GM23338 (cell line): Measurements from ENCODE around the gene TSR3. TPM values are rescaled to one million over a fixed set of nuclear protein-coding genes. Genes with fewer than 3 reads are reported as not detected.

ENCODE experiments used
- ATAC-seq: fragments of 200-7000 bp; cut with Tn5 transposase; 3 replicates; pipeline ENCODE4 v1.9.1; 2020
- DNase-seq: peaks from one replicate; pipeline ENCODE4 v3.0.0-alpha.2; 2015; ENCODE audit warnings: low spot score
- H2AFZ ChIP-seq: fragments of 200-600 bp; sonication (generic); 2 replicates; pipeline ENCODE4 v1.8.0; 2016; ENCODE audit warnings: antibody characterized with exemption, mild to moderate bottlenecking, moderate library complexity
- H3F3A ChIP-seq: fragments of 200-600 bp; sonication (generic); replicated peaks from 2 replicates; pipeline ENCODE4 v1.8.0; 2017; ENCODE audit warnings: antibody characterized with exemption, mixed run types, low read depth
- H3K27ac ChIP-seq: fragments of 200-600 bp; sonication (generic); 2 replicates; pipeline ENCODE4 v1.6.1; 2016; ENCODE audit warnings: low read depth
- H3K27me3 ChIP-seq: fragments of 200-600 bp; sonication (generic); 2 replicates; pipeline ENCODE4 v1.8.0; 2016; ENCODE audit warnings: mild to moderate bottlenecking, mixed run types, moderate library complexity; ENCODE audit not compliant: insufficient read depth
- H3K36me3 ChIP-seq: fragments of 200-600 bp; sonication (generic); 2 replicates; pipeline ENCODE4 v1.8.0; 2016; ENCODE audit warnings: mild to moderate bottlenecking; ENCODE audit not compliant: insufficient read depth
- H3K4me1 ChIP-seq: fragments of 200-600 bp; sonication (generic); 2 replicates; pipeline ENCODE4 v1.8.0; 2016; ENCODE audit warnings: mild to moderate bottlenecking, moderate library complexity; ENCODE audit not compliant: insufficient read depth
- H3K4me2 ChIP-seq: fragments of 200-600 bp; sonication (generic); 2 replicates; pipeline ENCODE4 v1.7.1; 2017; ENCODE audit warnings: mixed run types
- H3K4me3 ChIP-seq: fragments of 200-600 bp; sonication (generic); 2 replicates; pipeline ENCODE4 v1.6.1; 2016; ENCODE audit warnings: mixed run types
- H3K79me2 ChIP-seq: fragments of 200-600 bp; sonication (generic); replicated peaks from 2 replicates; pipeline ENCODE4 v1.8.0; 2017; ENCODE audit warnings: mild to moderate bottlenecking; ENCODE audit not compliant: insufficient read depth
- H3K9me2 ChIP-seq: fragments of 200-600 bp; sonication (generic); 2 replicates; pipeline ENCODE4 v1.8.0; 2017; ENCODE audit not compliant: insufficient read depth
- H4K20me1 ChIP-seq: fragments of 200-600 bp; sonication (generic); replicated peaks from 2 replicates; pipeline ENCODE4 v1.8.0; 2017; ENCODE audit warnings: mild to moderate bottlenecking; ENCODE audit not compliant: insufficient read depth
- H3K27ac Mint-ChIP-seq: 2 replicates; pipeline ENCODE4 v1.8.0; 2020; ENCODE audit warnings: inconsistent platforms, mild to moderate bottlenecking, moderate library complexity, mixed read lengths
- H3K27me3 Mint-ChIP-seq: 3 replicates; pipeline ENCODE4 v1.8.0; 2022; ENCODE audit warnings: low read depth, mild to moderate bottlenecking, moderate library complexity, mixed read lengths, inconsistent platforms; ENCODE audit not compliant: insufficient read depth, poor library complexity
- H3K36me3 Mint-ChIP-seq: 3 replicates; pipeline ENCODE4 v1.8.0; 2021; ENCODE audit warnings: low read depth, mild to moderate bottlenecking, inconsistent platforms, moderate library complexity, mixed read lengths
- H3K4me1 Mint-ChIP-seq: 3 replicates; pipeline ENCODE4 v1.8.0; 2020; ENCODE audit warnings: mild to moderate bottlenecking, inconsistent platforms, mixed read lengths
- H3K4me3 Mint-ChIP-seq: 3 replicates; pipeline ENCODE4 v1.8.0; 2021; ENCODE audit warnings: moderate library complexity, mild to moderate bottlenecking, inconsistent platforms, mixed read lengths
- H3K9me3 Mint-ChIP-seq: 3 replicates; pipeline ENCODE4 v1.8.0; 2020; ENCODE audit warnings: moderate library complexity, mild to moderate bottlenecking, inconsistent platforms, mixed read lengths
- ETS1 ChIP-seq: IDR thresholded peaks from 2 replicates; pipeline ENCODE4 v1.6.1; 2016; ENCODE audit warnings: antibody characterized with exemption
- EZH2 ChIP-seq: fragments of 200-600 bp; sonication (generic); IDR thresholded peaks from one replicate; pipeline ENCODE4 v1.8.0; 2017; ENCODE audit warnings: antibody characterized with exemption, mild to moderate bottlenecking, low read depth; ENCODE audit not compliant: unreplicated experiment
- EZH2phosphoT487 ChIP-seq: fragments of 200-600 bp; sonication (generic); IDR thresholded peaks from one replicate; pipeline ENCODE4 v1.8.1; 2018; ENCODE audit warnings: antibody characterized with exemption; ENCODE audit not compliant: unreplicated experiment
- JUNB ChIP-seq: IDR thresholded peaks from one replicate; pipeline ENCODE4 v1.6.1; 2016; ENCODE audit warnings: antibody characterized with exemption; ENCODE audit not compliant: unreplicated experiment
- STAT1 ChIP-seq: IDR thresholded peaks from one replicate; pipeline ENCODE4 v1.6.1; 2016; ENCODE audit warnings: antibody characterized with exemption; ENCODE audit not compliant: unreplicated experiment
- ZNF462 ChIP-seq: fragments of 250-450 bp; sonication (Bioruptor Pico); IDR thresholded peaks from 2 replicates; pipeline ENCODE4 v1.5.0; 2020; ENCODE audit warnings: mild to moderate bottlenecking, moderate library complexity
- polyA plus RNA-seq: library from polyadenylated mRNA; unstranded; fragments of >200 nt; fragmentation: Nextera tagmentation; extraction: Ambion mirVana; gene quantifications from 2 replicates; pipeline ENCODE4 v1.2.1, GENCODE V29; 2016
- total RNA-seq: library from RNA; depleted of rRNA; stranded (reverse); fragments of >200 nt; shearing (Covaris generic); gene quantifications from 2 replicates; pipeline ENCODE4 v1.2.3, GENCODE V29; 2014

TSR3 gene
- total and polyA plus RNA-seq, 2 experiments from 2014 or later, result 58.5 to 97.3 TPM

DNA sequence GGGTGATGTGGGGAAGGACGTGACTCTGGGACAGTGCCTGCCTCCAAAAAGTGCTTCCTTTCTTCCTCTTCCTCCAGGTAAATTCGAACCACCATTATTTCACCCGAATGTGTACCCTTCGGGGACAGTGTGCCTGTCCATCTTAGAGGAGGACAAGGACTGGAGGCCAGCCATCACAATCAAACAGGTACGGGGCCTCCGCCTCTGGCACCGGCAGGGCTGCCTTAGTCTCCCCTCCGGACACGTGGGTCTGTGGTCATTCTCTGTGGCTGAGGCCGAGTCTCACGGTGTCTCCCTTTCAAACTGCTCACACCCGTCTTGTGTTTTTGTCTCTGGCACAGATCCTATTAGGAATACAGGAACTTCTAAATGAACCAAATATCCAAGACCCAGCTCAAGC, 31.6 kb downstream of the TSR3 start:
- peaks cover 3% of the 10 kb centered on the region; the same call in 1 of the 3 replicates for H3K4me1 Mint-ChIP-seq
- no peak overlapping the region for H3K4me2 ChIP-seq
- DNase-seq (no peak), ATAC-seq (no peak)
- no peak overlapping the region for H3K4me3 Mint-ChIP-seq
- no peaks in the 10 kb centered on the region for H3K9me2 ChIP-seq
- H3K36me3 ChIP-seq, result peaks cover 36% of the 10 kb centered on the region
- H3F3A ChIP-seq, result peaks cover 12% of the 10 kb centered on the region; the same call in 1 of the 2 replicates
- no peak overlapping the region for H3K4me3 ChIP-seq
- H3K27ac ChIP-seq, result no peak overlapping the region
- H3K4me1 ChIP-seq, result no peaks in the 10 kb centered on the region
- no peak overlapping the region for H2AFZ ChIP-seq
- H3K36me3 Mint-ChIP-seq, result peaks cover 90% of the 10 kb centered on the region
- no peaks in the 10 kb centered on the region for H3K27me3 ChIP-seq
- H3K9me3 Mint-ChIP-seq, result no peaks in the 10 kb centered on the region
- peaks cover 45% of the 10 kb centered on the region for H3K79me2 ChIP-seq
- no peak overlapping the region for H3K27ac Mint-ChIP-seq
- H3K27me3 Mint-ChIP-seq, result peaks cover 14% of the 10 kb centered on the region
- H4K20me1 ChIP-seq, result peaks cover 18% of the 10 kb centered on the region
- TF ChIP-seq EZH2phosphoT487, result no peak
- no peak for TF ChIP-seq EZH2
- TF ChIP-seq ZNF462, result no peak
- no peak for TF ChIP-seq STAT1
- TF ChIP-seq ETS1, result no peak
- TF ChIP-seq JUNB, result no peak
